GM12874 (cell line): Measurements from ENCODE around the gene PRDM15.

Source experiments
- CTCF ChIP-seq: IDR thresholded peaks from 2 replicates; pipeline ENCODE4 v1.5.1; 2011; ENCODE audit warnings: low read depth, mild to moderate bottlenecking, control low read depth, low read length, moderate library complexity; ENCODE audit not compliant: insufficient read depth

Gene PRDM15

GRCh38 chr21:41874611-41875010 lies 4.5 kb downstream of the PRDM15 start:
- no peak for TF ChIP-seq CTCF

- no peak for TF ChIP-seq CTCF
Measured at GRCh38 chr21:41873426-41873825, 5.7 kb downstream of the PRDM15 start.

- TF ChIP-seq CTCF = no peak
Measured at GRCh38 chr21:41873005-41873404, 6.1 kb downstream of the PRDM15 start.

- TF ChIP-seq CTCF = no peak
Measured at GRCh38 chr21:41871293-41872030, 7.7 kb downstream of the PRDM15 start.

GRCh38 chr21:41869771-41870170 lies 9.4 kb downstream of the PRDM15 start:
- TF ChIP-seq CTCF = no peak

GRCh38 chr21:41868062-41868710 lies 11.0 kb downstream of the PRDM15 start:
- no peak for TF ChIP-seq CTCF

GRCh38 chr21:41867313-41867712 lies 11.8 kb downstream of the PRDM15 start:
- TF ChIP-seq CTCF = no peak
